HepG2 (cell line): ENCODE measurements around the gene GRID1.

Source experiments
- ARNT2 ChIP-seq: sonication (generic); formaldehyde crosslinking; IDR thresholded peaks from 2 replicates; pipeline ENCODE4 v1.8.0; 2022; ENCODE audit warnings: mild to moderate bottlenecking, low read depth, missing genetic modification reagents, moderate library complexity
- CHD2 ChIP-seq: IDR thresholded peaks from 2 replicates; pipeline ENCODE4 v1.6.1; 2011; ENCODE audit warnings: low read depth, low read length, improper control_type of control experiment
- CTCF ChIP-seq: sonication (generic); formaldehyde crosslinking; IDR thresholded peaks from 2 replicates; pipeline ENCODE4 v1.5.0; 2020; ENCODE audit warnings: mild to moderate bottlenecking, missing genetic modification reagents, moderate library complexity
- FOXK2 ChIP-seq: fragments of 450-650 bp; IDR thresholded peaks from 2 replicates; pipeline ENCODE4 v1.6.1; 2016
- MED8 ChIP-seq: sonication (generic); formaldehyde crosslinking; IDR thresholded peaks from 2 replicates; pipeline ENCODE4 v1.8.1; 2023; ENCODE audit warnings: mild to moderate bottlenecking, missing genetic modification reagents; ENCODE audit not compliant: insufficient replicate concordance
- NFYB ChIP-seq: sonication (generic); formaldehyde crosslinking; IDR thresholded peaks from 2 replicates; pipeline ENCODE4 v1.4.0; 2020; ENCODE audit warnings: missing genetic modification reagents
- POLR2AphosphoS5 ChIP-seq: IDR thresholded peaks from 2 replicates; pipeline ENCODE4 v1.6.1; 2012; ENCODE audit warnings: low read depth, low read length
- ZMYM2 ChIP-seq: sonication (generic); formaldehyde crosslinking; IDR thresholded peaks from 2 replicates; pipeline ENCODE4 v1.8.0; 2022; ENCODE audit warnings: mild to moderate bottlenecking, missing genetic modification reagents
- ZNF816 ChIP-seq: sonication (generic); formaldehyde crosslinking; IDR thresholded peaks from 2 replicates; pipeline ENCODE4 v1.8.0; 2022; ENCODE audit warnings: missing genetic modification reagents, mild to moderate bottlenecking, borderline replicate concordance
- TF ChIP-seq, protein P1 (sequence below): sonication (generic); formaldehyde crosslinking; IDR thresholded peaks from 2 replicates; pipeline ENCODE4 v1.4.0; 2020; ENCODE audit warnings: missing genetic modification reagents
- TF ChIP-seq, protein P2 (sequence below): IDR thresholded peaks from 2 replicates; pipeline ENCODE4 v1.6.1; 2016; ENCODE audit warnings: mild to moderate bottlenecking

DNA sequence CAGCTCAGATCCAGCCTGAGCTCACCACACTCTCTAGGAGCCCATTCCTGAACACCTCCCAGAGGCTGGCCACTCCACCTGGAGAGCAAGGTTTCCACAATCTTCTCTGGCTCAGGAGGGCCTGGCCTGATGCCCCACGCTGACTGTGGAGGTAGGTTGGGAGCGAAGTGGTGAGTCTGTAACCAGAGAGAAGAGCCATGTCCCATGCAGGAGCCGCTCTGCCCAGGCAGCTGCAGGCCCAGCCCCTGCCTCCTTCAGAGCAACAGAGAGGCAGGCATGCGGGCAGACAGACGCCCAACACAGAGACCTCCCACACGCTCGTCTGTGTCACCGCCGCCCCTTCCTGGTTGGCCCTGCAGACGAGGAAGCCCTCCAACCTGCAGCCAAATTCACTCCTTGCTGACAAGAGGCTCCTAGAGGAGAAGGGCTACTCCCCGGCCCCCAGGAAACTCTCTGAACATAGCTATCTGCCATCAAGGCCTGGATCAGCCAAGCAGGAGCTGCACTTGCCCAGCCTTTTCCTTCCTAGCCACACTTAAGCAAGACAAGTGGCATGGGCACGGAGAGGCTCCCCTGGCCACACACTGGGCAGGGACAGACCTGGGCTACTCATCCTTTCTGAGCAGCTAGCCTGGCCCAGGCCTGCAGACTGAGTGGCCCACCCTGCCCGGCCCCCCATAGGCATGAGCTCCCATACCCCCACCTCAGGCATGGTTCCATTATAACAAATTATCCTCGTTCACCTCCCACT is 101.9 kb downstream of the GRID1 start:
- TF ChIP-seq, protein P1, sequence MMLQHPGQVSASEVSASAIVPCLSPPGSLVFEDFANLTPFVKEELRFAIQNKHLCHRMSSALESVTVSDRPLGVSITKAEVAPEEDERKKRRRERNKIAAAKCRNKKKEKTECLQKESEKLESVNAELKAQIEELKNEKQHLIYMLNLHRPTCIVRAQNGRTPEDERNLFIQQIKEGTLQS: no peak
- TF ChIP-seq, protein P2, sequence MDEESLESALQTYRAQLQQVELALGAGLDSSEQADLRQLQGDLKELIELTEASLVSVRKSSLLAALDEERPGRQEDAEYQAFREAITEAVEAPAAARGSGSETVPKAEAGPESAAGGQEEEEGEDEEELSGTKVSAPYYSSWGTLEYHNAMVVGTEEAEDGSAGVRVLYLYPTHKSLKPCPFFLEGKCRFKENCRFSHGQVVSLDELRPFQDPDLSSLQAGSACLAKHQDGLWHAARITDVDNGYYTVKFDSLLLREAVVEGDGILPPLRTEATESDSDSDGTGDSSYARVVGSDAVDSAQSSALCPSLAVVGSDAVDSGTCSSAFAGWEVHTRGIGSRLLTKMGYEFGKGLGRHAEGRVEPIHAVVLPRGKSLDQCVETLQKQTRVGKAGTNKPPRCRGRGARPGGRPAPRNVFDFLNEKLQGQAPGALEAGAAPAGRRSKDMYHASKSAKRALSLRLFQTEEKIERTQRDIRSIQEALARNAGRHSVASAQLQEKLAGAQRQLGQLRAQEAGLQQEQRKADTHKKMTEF (CRISPR knock-in tag): no peak
- TF ChIP-seq NFYB (no peak), MED8 (CRISPR knock-in tag) (no peak), FOXK2 (no peak), CHD2 (no peak), POLR2AphosphoS5 (no peak), ZNF816 (no peak), ZMYM2 (CRISPR knock-in tag) (no peak), ARNT2 (CRISPR knock-in tag) (no peak), CTCF (CRISPR knock-in tag) (no peak)
